Astrocyte of the cerebellum (primary cell): Measurements from ENCODE around the gene E2F2.

ENCODE experiments used
- DNase-seq: peaks from one replicate; pipeline ENCODE4 v3.0.0-alpha.2; 2011; ENCODE audit warnings: low read depth
- H3K4me3 ChIP-seq: 2 replicates; pipeline ENCODE4 v1.5.1; 2011; ENCODE audit warnings: mild to moderate bottlenecking, low read depth, low read length, moderate library complexity
- CTCF ChIP-seq: IDR thresholded peaks from 2 replicates; pipeline ENCODE4 v1.5.1; 2012; ENCODE audit warnings: low read length, low read depth, moderate library complexity, mild to moderate bottlenecking; ENCODE audit errors: missing control alignments
- in situ Hi-C: cut with HindIII; loops from 2 replicates; pipeline ENCODE4 v1.10.0; 2017; ENCODE audit warnings: low sequenced_read_pairs

The E2F2 gene

GRCh38 chr1:23477359-23478144 lies 53.5 kb downstream of the E2F2 start:
- DNase-seq: no peak
- H3K4me3 ChIP-seq: no peak overlapping the region
- no peak for TF ChIP-seq CTCF
- in situ Hi-C loops: no loop called here

GRCh38 chr1:23475641-23476040 lies 55.4 kb downstream of the E2F2 start:
- no peak for TF ChIP-seq CTCF
- DNase-seq: peak; percentile 64
- in situ Hi-C loops: no loop called here
- no peak overlapping the region for H3K4me3 ChIP-seq

- no peak for TF ChIP-seq CTCF
- peak; percentile 95 for DNase-seq
- no peak overlapping the region for H3K4me3 ChIP-seq
- in situ Hi-C loops: no loop called here
Observed at GRCh38 chr1:23475134-23475628, 55.9 kb downstream of the E2F2 start.

- in situ Hi-C loops: no loop called here
Observed at GRCh38 chr1:23473037-23473800, 57.8 kb downstream of the E2F2 start.

GRCh38 chr1:23472351-23473036 lies 58.5 kb downstream of the E2F2 start:
- in situ Hi-C loops: no loop called here
- no peak for TF ChIP-seq CTCF
- H3K4me3 ChIP-seq: no peak overlapping the region
- DNase-seq: no peak

More at GRCh38 chr1:23473037-23473800, 57.8 kb downstream of the E2F2 start:
- no peak for DNase-seq
- H3K4me3 ChIP-seq: no peak overlapping the region
- no peak for TF ChIP-seq CTCF

GRCh38 chr1:23471473-23472075 lies 59.5 kb downstream of the E2F2 start:
- H3K4me3 ChIP-seq: no peak overlapping the region
- TF ChIP-seq CTCF: no peak
- in situ Hi-C loops: no loop called here
- DNase-seq: no peak
